ENCODE measurements around the gene NANOS2.

The NANOS2 gene

GRCh38 chr19:45955905-45956608 lies 41.5 kb upstream of the NANOS2 start:
- H3K4me3 ChIP-seq (ENCODE audit: control insufficient read depth, low read depth, low read length) = no peak overlapping the region
- DNase-seq (ENCODE audit: low read depth) = no peak

GRCh38 chr19:45954156-45954555 lies 39.6 kb upstream of the NANOS2 start:
- no peak for TF ChIP-seq CTCF (IDR thresholded peaks at IDR 0.05; ENCODE audit: control insufficient read depth, insufficient read depth, low read depth, low read length, missing control alignments)
- H3K4me3 ChIP-seq (ENCODE audit: control insufficient read depth, low read depth, low read length) = no peak overlapping the region
- DNase-seq (ENCODE audit: low read depth) = no peak

More at GRCh38 chr19:45955905-45956608, 41.5 kb upstream of the NANOS2 start:
- no peak for TF ChIP-seq CTCF (IDR thresholded peaks at IDR 0.05; ENCODE audit: control insufficient read depth, insufficient read depth, low read depth, low read length, missing control alignments)

GRCh38 chr19:45953676-45954075 lies 39.1 kb upstream of the NANOS2 start:
- no peak for TF ChIP-seq CTCF (IDR thresholded peaks at IDR 0.05; ENCODE audit: control insufficient read depth, insufficient read depth, low read depth, low read length, missing control alignments)
- H3K4me3 ChIP-seq (ENCODE audit: control insufficient read depth, low read depth, low read length) = no peak overlapping the region
- no peak for DNase-seq (ENCODE audit: low read depth)

GRCh38 chr19:45952686-45953505 lies 38.3 kb upstream of the NANOS2 start:
- no peak for DNase-seq (ENCODE audit: low read depth)
- no peak for TF ChIP-seq CTCF (IDR thresholded peaks at IDR 0.05; ENCODE audit: control insufficient read depth, insufficient read depth, low read depth, low read length, missing control alignments)
- H3K4me3 ChIP-seq (ENCODE audit: control insufficient read depth, low read depth, low read length) = peak overlapping the region; percentile 10

GRCh38 chr19:45952341-45952685 lies 37.7 kb upstream of the NANOS2 start:
- TF ChIP-seq CTCF (IDR thresholded peaks at IDR 0.05; ENCODE audit: control insufficient read depth, insufficient read depth, low read depth, low read length, missing control alignments) = no peak
- H3K4me3 ChIP-seq (ENCODE audit: control insufficient read depth, low read depth, low read length) = no peak overlapping the region
- DNase-seq (ENCODE audit: low read depth) = no peak

- TF ChIP-seq CTCF (IDR thresholded peaks at IDR 0.05; ENCODE audit: control insufficient read depth, insufficient read depth, low read depth, low read length, missing control alignments) = no peak
- no peak for DNase-seq (ENCODE audit: low read depth)
- no peak overlapping the region for H3K4me3 ChIP-seq (ENCODE audit: control insufficient read depth, low read depth, low read length)
Measured at GRCh38 chr19:45947926-45948325, 33.3 kb upstream of the NANOS2 start.

Measured in AG09309 (cell line).